22Rv1 (cell line): ENCODE data around the gene EPS15.
"Not testable (repeated sequence)": the region's sequence is repeated elsewhere in the genome, so short reads cannot be mapped to it uniquely, and the experiment has no call there.

Experiments used
- H3K27ac ChIP-seq: fragments of 450-650 bp; 2 replicates; pipeline ENCODE4 v1.5.1; 2017
- ZFX ChIP-seq: fragments of 450-650 bp; IDR thresholded peaks from 2 replicates; pipeline ENCODE4 v1.6.1; 2017; ENCODE audit warnings: antibody characterized with exemption, borderline replicate concordance
- TF ChIP-seq, protein P1 (sequence below): fragments of 450-650 bp; IDR thresholded peaks from 2 replicates; pipeline ENCODE4 v1.5.1; 2017; ENCODE audit warnings: mild to moderate bottlenecking

Gene EPS15

DNA sequence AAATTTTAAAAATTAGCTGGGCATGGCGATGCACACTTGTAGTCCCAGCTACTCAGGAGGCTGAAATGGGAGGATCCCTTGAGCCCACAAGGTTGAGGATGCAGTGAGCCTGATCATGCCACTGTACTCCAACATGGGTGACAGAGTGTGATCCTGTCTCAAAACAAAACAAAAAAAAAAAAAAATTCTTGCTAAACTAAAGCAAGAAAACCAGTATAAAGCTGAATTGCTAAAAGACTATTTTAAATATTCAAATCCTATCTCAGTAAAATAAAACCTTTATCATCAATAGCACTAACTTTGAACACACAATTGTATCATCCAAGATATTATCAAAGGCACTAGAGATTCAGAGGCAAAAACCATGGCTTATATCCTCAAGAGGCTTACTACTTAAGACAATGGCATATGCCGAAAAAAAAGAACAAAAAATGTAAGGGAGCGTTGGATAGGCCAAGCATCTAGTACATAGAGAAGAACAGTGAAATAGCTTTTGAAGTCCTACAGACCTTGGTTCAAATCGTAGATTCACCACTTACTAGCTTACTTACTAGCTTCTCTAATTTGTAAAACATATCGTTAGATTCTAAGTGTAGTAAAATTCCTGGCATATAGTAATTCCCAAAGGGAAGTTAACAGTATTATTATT lies 3.6 kb downstream of the EPS15 start:
- TF ChIP-seq, protein P1, sequence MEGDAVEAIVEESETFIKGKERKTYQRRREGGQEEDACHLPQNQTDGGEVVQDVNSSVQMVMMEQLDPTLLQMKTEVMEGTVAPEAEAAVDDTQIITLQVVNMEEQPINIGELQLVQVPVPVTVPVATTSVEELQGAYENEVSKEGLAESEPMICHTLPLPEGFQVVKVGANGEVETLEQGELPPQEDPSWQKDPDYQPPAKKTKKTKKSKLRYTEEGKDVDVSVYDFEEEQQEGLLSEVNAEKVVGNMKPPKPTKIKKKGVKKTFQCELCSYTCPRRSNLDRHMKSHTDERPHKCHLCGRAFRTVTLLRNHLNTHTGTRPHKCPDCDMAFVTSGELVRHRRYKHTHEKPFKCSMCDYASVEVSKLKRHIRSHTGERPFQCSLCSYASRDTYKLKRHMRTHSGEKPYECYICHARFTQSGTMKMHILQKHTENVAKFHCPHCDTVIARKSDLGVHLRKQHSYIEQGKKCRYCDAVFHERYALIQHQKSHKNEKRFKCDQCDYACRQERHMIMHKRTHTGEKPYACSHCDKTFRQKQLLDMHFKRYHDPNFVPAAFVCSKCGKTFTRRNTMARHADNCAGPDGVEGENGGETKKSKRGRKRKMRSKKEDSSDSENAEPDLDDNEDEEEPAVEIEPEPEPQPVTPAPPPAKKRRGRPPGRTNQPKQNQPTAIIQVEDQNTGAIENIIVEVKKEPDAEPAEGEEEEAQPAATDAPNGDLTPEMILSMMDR, result no peak
- TF ChIP-seq ZFX, result no peak
- no peak overlapping the region for H3K27ac ChIP-seq

DNA sequence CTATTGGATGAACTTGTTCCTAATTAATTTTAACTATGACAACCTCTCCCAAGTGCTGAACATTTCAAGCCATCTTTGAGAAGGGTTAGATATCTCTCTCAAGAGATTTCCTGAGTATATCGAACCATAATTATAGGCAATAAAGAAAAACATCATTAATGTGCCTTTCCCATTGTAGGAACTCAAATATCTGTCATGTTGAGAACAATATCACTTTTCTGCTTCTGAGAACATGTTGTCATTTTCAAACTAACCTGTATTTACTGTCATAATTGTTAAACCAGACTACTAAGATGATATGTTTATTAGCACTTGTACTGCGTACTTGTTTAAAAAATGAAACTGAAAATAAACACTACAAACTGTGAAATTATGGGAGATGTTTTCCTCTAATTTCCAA lies 4.3 kb downstream of the EPS15 start:
- no peak overlapping the region for H3K27ac ChIP-seq
- no peak for TF ChIP-seq ZFX
- TF ChIP-seq, protein P1, result no peak

DNA sequence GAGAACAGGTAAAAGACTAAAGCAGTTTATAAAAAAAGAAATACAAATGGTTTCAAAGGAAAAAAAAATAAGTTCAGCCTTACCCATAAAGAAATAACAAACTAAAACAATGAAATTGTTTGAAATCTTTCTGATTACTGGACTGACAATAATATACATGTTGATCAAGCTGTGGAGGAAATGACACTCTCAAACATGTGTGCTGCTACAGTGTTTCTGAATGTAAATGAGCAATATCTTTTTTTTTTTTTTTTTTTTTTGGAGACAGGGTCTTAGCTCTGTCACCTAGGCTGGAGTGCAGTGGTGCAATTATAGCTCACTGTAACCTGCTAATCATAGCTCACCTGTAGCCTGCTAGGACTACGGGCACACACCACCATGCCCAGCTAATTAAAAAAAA lies 6.5 kb downstream of the EPS15 start:
- no peak overlapping the region for H3K27ac ChIP-seq

DNA sequence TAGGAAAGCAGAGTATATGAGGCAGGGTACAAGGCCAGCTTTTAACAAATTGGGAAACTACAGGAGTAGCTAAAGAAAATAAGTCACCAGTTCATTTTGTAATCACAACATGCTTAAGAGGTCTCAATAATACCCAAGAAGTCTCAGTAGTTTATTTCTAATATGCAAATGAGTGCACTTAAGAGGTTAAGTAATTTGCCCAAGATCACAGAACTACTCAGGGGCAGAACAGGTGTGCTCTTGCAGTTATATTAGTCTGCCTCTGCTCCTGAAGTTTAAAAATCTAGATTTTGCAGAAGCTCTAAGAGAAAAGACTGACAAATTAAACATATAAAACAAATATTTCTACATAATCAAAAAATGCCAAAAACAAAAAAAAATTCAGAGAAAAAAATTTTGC lies 6.9 kb downstream of the EPS15 start:
- TF ChIP-seq, protein P1, result no peak
- TF ChIP-seq ZFX, result no peak
- no peak overlapping the region for H3K27ac ChIP-seq

More for the DNA sequence above, 6.5 kb downstream of the EPS15 start:
- TF ChIP-seq, protein P1, result no peak
- TF ChIP-seq ZFX, result no peak

DNA sequence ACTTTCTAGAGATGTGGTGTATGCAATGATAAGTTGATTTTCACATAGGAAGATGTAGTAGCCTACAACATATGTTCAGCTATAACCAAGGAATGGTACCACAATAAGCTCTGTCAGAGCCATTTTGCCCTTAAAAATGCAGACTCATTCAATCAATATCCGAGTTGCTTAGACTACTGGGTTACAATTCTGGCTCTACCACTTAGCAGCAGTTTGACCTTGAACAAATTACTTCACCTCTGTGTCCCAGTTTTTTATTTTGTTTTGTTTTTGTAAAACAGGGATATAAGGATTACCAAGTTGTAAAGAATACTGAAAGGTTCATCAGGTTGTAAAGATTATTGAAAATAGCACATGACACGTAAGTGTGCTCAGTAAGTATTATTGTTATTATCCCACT lies 9.3 kb downstream of the EPS15 start:
- TF ChIP-seq, protein P1, result no peak
- no peak overlapping the region for H3K27ac ChIP-seq

DNA sequence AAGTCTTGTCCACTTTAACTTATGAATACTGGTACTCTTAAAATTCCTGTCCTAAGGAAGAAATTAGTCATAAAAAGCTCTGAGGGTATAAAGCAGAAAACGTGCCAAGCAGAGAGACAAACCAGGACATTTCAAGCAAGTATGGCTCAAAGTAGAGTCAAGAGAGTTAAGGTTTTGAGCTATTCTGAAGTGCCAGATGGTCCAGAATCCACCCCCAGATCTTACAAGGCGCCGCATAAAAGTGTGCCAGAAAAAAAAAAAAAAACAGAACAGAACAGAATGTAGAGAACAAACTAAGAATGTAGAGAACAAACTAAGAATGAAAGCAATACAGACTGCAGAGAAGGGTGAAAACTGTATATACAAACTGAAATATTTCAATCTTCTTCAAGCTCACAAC lies 12.5 kb downstream of the EPS15 start:
- no peak overlapping the region for H3K27ac ChIP-seq
- no peak for TF ChIP-seq ZFX
- TF ChIP-seq, protein P1, result no peak

DNA sequence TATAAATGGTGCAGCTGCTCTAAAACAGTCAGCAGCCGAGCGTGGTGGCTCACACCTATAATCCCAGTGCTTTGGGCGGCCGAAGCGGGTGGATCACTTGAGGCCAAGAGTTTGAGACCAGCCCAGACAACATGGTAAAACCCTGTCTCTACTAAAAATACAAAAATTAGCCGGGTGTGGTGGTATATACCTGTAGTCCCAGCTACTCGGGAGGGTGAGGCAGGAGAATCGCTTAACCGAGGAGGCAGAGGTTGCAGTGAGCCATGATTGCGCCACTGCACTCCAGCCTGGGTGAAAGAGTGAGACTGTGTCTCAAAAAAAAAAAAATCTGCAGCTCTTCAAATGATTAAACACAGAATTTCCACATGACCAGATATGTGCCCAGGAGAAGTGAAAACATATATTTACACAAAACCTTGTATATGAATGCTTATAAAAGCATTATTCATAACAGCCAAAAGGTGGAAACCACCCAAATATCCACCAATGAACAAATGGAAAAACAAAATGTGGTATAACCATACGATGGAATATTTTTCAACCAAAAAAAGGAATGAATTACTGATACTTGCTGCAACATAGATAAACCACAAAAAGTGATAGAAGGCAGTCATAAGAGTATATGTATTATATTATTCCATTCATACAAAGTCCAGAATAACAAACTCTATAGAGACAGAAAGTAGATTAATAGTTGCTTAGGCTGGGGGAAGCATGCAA lies 14.1 kb downstream of the EPS15 start:
- no peak for TF ChIP-seq ZFX
- TF ChIP-seq, protein P1, result no peak
- H3K27ac ChIP-seq, result no peak overlapping the region

DNA sequence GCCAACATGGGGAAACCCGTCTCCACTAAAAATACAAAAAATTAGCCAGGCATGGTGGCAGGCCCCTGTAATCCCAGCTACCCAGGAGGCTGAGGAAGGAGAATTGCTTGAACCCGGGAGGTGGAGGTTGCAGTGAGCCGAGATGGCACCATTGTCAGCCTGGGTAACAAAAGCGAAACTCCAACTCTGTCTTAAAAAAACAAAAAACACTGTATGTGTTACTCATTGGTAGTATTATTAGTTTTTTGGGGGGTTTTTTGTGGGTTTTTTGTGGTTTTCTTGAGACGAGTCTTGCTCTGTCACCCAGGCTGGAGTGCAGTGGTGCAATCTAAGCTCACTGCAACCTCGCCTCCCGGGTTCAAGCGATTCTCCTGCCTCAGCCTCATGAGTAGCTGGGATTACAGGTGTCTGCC lies 17.8 kb downstream of the EPS15 start:
- H3K27ac ChIP-seq, result not testable (repeated sequence)
